DMS153 (cell line): ENCODE data around the gene BMAL1.
A peak's percentile ranks its signal among the peaks of the same experiment; 100 is the strongest.

Experiments used
- DNase-seq: peaks from one replicate; lab custom pipeline; 2025; lab: John Stamatoyannopoulos, UW

BMAL1 gene

GRCh38 chr11:13343931-13344717, 66.5 kb downstream of the BMAL1 start:
- peak; percentile 60 for DNase-seq

GRCh38 chr11:13344818-13345217, 67.2 kb downstream of the BMAL1 start:
- no peak for DNase-seq

GRCh38 chr11:13346470-13346869, 68.9 kb downstream of the BMAL1 start:
- no peak for DNase-seq

- DNase-seq: no peak
These were observed 70.3 kb downstream of the BMAL1 start for GRCh38 chr11:13347901-13348300.

GRCh38 chr11:13348305-13348704, 70.7 kb downstream of the BMAL1 start:
- no peak for DNase-seq

- no peak for DNase-seq
These were observed 71.5 kb downstream of the BMAL1 start for GRCh38 chr11:13349046-13349445.

- no peak for DNase-seq
These were observed 72.0 kb downstream of the BMAL1 start for GRCh38 chr11:13349581-13349980.

- DNase-seq: no peak
These were observed 75.1 kb downstream of the BMAL1 start for GRCh38 chr11:13352711-13353110.

- DNase-seq: no peak
These were observed 76.7 kb downstream of the BMAL1 start for GRCh38 chr11:13354335-13354734.

- DNase-seq: no peak
These were observed 77.6 kb downstream of the BMAL1 start for GRCh38 chr11:13355191-13355590.

- no peak for DNase-seq
These were observed 79.6 kb downstream of the BMAL1 start for GRCh38 chr11:13357232-13357631.

GRCh38 chr11:13358596-13359270, 81.1 kb downstream of the BMAL1 start:
- no peak for DNase-seq

- DNase-seq: no peak
These were observed 85.1 kb downstream of the BMAL1 start for GRCh38 chr11:13362596-13363109.

- no peak for DNase-seq
These were observed 86.8 kb downstream of the BMAL1 start for GRCh38 chr11:13364388-13364787.

GRCh38 chr11:13366266-13367026, 88.9 kb downstream of the BMAL1 start:
- DNase-seq: no peak

- DNase-seq: no peak
These were observed 89.5 kb downstream of the BMAL1 start for GRCh38 chr11:13367115-13367514.

- no peak for DNase-seq
These were observed 90.5 kb downstream of the BMAL1 start for GRCh38 chr11:13368041-13368446.

GRCh38 chr11:13373216-13373615, 95.6 kb downstream of the BMAL1 start:
- DNase-seq: no peak

GRCh38 chr11:13375798-13376197, 98.2 kb downstream of the BMAL1 start:
- no peak for DNase-seq

- DNase-seq: no peak
These were observed 98.8 kb downstream of the BMAL1 start for GRCh38 chr11:13376402-13376801.

- no peak for DNase-seq
These were observed 99.2 kb downstream of the BMAL1 start for GRCh38 chr11:13376838-13377237.

GRCh38 chr11:13378316-13378715, 100.7 kb downstream of the BMAL1 start:
- no peak for DNase-seq

- DNase-seq: no peak
These were observed 103.1 kb downstream of the BMAL1 start for GRCh38 chr11:13380731-13381130.
